Lung (tissue), 12 donors: ENCODE results near the gene RND3. TPM values are rescaled to one million over a fixed set of nuclear protein-coding genes. Genes with fewer than 3 reads are reported as not detected.
A peak's percentile ranks its signal among the peaks of the same experiment; 100 is the strongest.

Source experiments
- ATAC-seq: fragments of 200-7000 bp; cut with Tn5 transposase; one replicate; pipeline ENCODE4 v1.9.1; 2020; ENCODE audit warnings: moderate number of reproducible peaks; ENCODE audit not compliant: insufficient read depth, low FRiP score
- DNase-seq, 3 donors: peaks; one replicate each; pipeline ENCODE4 v3.0.0-alpha.2; 2013 to 2017
- H3K27ac ChIP-seq, 2 donors: one replicate each; pipeline ENCODE4 v1.5.1; 2013; ENCODE audit warnings: mild to moderate bottlenecking in 2 of 2, moderate library complexity in 2 of 2, control low read depth in 1 of 2, inconsistent platforms in 1 of 2, low read depth in 1 of 2, low read length in 1 of 2
- H3K27me3 ChIP-seq, 3 donors: one replicate each; pipeline ENCODE4 v1.5.1; 2013; ENCODE audit warnings: low read length in 2 of 3; ENCODE audit not compliant: control insufficient read depth in 3 of 3, insufficient read depth in 3 of 3
- H3K36me3 ChIP-seq, 4 donors: one replicate each; pipeline ENCODE4 v1.5.1; 2013; ENCODE audit warnings: low read length in 4 of 4, mild to moderate bottlenecking in 1 of 4, moderate library complexity in 1 of 4; ENCODE audit not compliant: control insufficient read depth in 4 of 4, insufficient read depth in 4 of 4
- H3K4me1 ChIP-seq, 5 donors: one replicate each; pipeline ENCODE4 v1.5.1; 2013; ENCODE audit warnings: low read length in 5 of 5, mild to moderate bottlenecking in 2 of 5, moderate library complexity in 1 of 5; ENCODE audit not compliant: control insufficient read depth in 5 of 5, insufficient read depth in 5 of 5
- H3K4me3 ChIP-seq: one replicate; pipeline ENCODE4 v1.5.1; 2013; ENCODE audit warnings: mild to moderate bottlenecking, control low read depth, moderate library complexity
- H3K9ac ChIP-seq, 2 donors: one replicate each; pipeline ENCODE4 v1.5.1; 2013; ENCODE audit warnings: low read length in 2 of 2, control low read depth in 1 of 2; ENCODE audit not compliant: insufficient read depth in 1 of 2
- H3K9me3 ChIP-seq, 4 donors: one replicate each; pipeline ENCODE4 v1.5.1; 2013; ENCODE audit warnings: low read length in 3 of 4, mild to moderate bottlenecking in 1 of 4, moderate library complexity in 1 of 4; ENCODE audit not compliant: control insufficient read depth in 4 of 4, insufficient read depth in 3 of 4
- WGBS, 2 donors: extraction: QIAGEN DNeasy Blood & Tissue Kit; methylation state at CpG; one replicate each; pipeline ENCODE4 v1.1.7; 2013; 5-methylcytosine and 5-hydroxymethylcytosine counted together
- polyA plus RNA-seq, 2 donors: library from polyadenylated mRNA; stranded (reverse); fragments of 200-250 nt; gene quantifications; one replicate each; pipeline ENCODE4 v1.2.1, GENCODE V29; 2013
- total RNA-seq, 2 donors: library from RNA; depleted of rRNA in 1 of 2; stranded (reverse); fragments of >200 nt in 1 of 2; gene quantifications; one replicate each; pipeline ENCODE4 v1.2.1, GENCODE V29; 2014 to 2021
- TF ChIP-seq, protein P1 (sequence below): IDR thresholded peaks from 2 replicates; pipeline ENCODE4 v1.5.1; 2012; ENCODE audit warnings: mild to moderate bottlenecking; ENCODE audit errors: control extremely low read depth, extremely low read depth
- donor health status: control.
- donor health status: control.
- donor health status: Bipolar disorder and iron deficiency.
- donor health status: healthy.
- donor health status: DM: yes; HTN: yes; CAD: no.

RND3 gene
- total and polyA plus RNA-seq, 4 donors, result 23.5 to 43.7 (median 33.4) TPM

DNA sequence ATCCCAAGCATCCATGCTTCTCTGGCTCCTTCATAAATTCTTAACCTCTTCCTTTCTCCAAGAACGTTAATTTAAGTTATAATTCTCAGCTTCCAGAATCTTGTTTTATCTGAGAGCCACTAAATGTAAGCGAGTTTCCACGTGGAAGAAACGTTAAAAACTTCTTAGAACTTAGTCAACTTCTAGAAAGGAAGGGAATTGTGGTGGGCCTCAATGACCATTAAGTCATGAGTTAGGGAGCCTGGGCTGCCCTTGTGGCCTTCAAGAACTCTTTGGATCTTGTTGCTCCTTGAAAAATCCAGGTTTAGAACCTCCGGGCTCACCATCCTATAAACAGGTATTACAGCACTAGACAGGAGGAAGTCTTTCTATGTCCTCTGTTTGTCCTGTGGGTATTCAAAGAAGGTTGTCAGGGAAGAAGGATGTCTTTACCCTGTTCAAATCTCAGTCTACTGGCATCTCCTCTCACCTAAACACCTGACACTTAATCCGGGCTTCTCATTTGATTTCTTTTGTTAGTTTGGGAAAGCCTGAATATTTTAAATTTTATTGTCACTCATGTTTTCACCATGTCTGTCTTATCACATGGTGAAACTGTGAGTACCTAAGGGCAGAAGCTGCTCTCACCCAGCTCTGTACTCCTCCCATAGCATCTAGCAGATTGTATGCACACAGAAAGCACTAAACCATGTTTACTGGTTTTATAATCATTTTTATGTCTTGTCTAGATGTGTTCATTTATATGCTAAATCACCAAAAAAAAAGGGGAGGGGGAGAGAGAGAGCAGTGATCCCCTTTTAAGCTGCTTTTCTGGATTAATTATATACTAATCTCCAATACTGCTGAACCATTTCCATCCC, 6.3 kb downstream of the RND3 start:
- DNase-seq (no peak), ATAC-seq (no peak)
- Histone ChIP-seq H3K4me1 (peaks cover 6 to 68% (median 31%) of the 10 kb centered on the region in 5 donors), H3K36me3 (peaks cover 0 to 23% (median 8%) of the 10 kb centered on the region in 4 donors), H3K27ac (peak overlapping the region in 1 of 2 donors; percentile 69), H3K4me3 (no peak overlapping the region), H3K9ac (no peak overlapping the region), H3K27me3 (no peaks in the 10 kb centered on the region), H3K9me3 (no peaks in the 10 kb centered on the region)
- TF ChIP-seq, protein P1, sequence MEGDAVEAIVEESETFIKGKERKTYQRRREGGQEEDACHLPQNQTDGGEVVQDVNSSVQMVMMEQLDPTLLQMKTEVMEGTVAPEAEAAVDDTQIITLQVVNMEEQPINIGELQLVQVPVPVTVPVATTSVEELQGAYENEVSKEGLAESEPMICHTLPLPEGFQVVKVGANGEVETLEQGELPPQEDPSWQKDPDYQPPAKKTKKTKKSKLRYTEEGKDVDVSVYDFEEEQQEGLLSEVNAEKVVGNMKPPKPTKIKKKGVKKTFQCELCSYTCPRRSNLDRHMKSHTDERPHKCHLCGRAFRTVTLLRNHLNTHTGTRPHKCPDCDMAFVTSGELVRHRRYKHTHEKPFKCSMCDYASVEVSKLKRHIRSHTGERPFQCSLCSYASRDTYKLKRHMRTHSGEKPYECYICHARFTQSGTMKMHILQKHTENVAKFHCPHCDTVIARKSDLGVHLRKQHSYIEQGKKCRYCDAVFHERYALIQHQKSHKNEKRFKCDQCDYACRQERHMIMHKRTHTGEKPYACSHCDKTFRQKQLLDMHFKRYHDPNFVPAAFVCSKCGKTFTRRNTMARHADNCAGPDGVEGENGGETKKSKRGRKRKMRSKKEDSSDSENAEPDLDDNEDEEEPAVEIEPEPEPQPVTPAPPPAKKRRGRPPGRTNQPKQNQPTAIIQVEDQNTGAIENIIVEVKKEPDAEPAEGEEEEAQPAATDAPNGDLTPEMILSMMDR, result no peak
- 90 to 91% methylated on average over 6 of the region's 6 CpGs for WGBS, 2 donors

DNA sequence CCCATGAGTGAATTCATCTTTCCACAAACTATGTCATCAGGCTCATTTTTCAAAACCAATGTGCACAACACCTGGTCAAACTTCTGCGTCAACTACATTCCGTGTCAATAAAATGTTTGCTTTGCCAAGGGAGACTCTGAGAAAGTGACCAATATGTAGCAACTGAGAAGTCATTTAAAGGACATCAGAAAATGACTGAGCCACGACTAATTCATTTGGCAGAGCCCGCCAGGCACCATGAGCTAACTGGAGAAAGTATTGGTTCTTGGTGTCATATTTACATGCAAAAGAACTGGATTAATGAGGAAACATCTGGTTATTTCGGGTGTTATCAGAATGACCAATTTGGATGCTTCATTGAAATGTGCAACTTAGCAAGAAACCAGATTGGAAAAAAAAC, 7.2 kb downstream of the RND3 start:
- Histone ChIP-seq H3K27me3 (no peaks in the 10 kb centered on the region), H3K36me3 (peaks cover 0 to 15% (median 7%) of the 10 kb centered on the region in 4 donors), H3K4me3 (no peak overlapping the region), H3K4me1 (peaks cover 3 to 78% (median 34%) of the 10 kb centered on the region in 5 donors), H3K9me3 (no peaks in the 10 kb centered on the region), H3K9ac (no peak overlapping the region), H3K27ac (peak overlapping the region in 1 of 2 donors; percentile 69)
- TF ChIP-seq, protein P1, result no peak
- WGBS, 2 donors, result 80 to 91% methylated on average over 5 of the region's 5 CpGs
- ATAC-seq, result no peak
- no peak for DNase-seq

DNA sequence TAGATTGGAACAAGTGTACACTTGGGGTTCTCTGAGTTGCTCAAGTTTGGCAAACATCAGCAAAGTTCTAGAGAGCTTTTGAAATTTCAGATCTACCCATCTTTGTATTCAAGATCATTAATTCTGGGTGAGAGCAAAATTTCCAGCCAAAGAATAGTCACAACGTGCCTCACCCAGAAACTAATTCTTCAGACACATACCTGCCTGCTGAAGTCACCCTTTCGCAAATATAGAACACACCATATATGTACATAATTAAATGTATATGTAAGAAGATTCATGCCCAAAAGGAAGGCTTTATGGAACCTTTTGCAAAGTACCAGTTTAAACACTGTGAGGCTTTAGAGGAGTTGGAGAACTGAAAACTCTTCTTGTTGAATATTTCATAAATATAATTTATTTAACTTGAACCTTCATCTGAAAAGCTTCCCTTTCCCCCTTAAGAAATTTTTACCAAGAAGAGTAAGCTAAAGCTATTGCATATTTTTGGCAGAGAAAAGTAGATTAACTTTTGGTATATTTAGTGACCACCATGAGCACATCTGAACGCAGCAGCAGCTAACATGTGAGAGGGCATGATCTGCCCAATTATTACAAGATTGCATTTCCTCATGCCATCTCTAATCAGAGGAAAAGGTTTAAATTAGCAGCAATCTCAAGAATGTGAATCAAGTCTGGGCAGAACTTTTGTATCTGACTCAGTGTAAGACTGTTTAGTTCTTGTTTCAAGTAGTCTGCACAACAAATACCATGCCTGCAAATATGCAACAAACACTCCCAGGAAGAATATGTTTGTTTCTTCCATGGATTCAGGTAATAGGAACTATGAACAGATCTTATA, 8.2 kb downstream of the RND3 start:
- no peak for DNase-seq
- ATAC-seq, result no peak
- Histone ChIP-seq H3K27ac (peak overlapping the region in 1 of 2 donors; percentile 66), H3K9me3 (no peaks in the 10 kb centered on the region), H3K9ac (peak overlapping the region in 1 of 2 donors; percentile 15), H3K36me3 (peaks cover 0 to 12% (median 6%) of the 10 kb centered on the region in 4 donors), H3K4me3 (no peak overlapping the region), H3K27me3 (no peaks in the 10 kb centered on the region), H3K4me1 (peaks cover 4 to 85% (median 41%) of the 10 kb centered on the region in 5 donors)
- WGBS, 2 donors, result 72 to 79% methylated on average over 3 of the region's 3 CpGs
- TF ChIP-seq, protein P1, result no peak
